Activated CD4-positive, alpha-beta T cell treated with anti-CD3 and anti-CD28 coated beads for 1 hour (primary cell): ENCODE data around the gene CNOT8.
"Not testable (repeated sequence)": the region's sequence is repeated elsewhere in the genome, so short reads cannot be mapped to it uniquely, and the experiment has no call there.

ENCODE experiments used
- DNase-seq: peaks from one replicate; pipeline ENCODE4 v3.0.0-alpha.2; 2020

Gene CNOT8

DNA sequence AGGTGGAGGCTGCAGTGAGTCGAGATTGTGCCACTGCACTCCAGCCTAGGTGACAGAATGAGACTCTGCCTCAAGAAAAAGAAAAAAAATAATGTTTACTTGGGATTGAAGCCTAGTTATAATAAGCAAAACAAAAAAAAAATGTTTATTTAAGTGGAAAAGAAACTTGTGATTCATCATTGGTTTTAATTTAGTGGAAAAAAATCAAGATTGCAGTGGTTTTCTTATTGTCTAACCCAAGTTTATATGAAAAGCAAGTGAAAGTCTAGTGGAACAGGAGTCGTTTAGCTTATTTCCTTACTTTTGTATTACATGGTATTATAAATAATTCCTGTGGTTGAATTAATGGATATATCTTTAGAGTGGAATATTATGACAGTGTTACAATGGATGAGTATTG lies 8.4 kb downstream of the CNOT8 start:
- no peak for DNase-seq

DNA sequence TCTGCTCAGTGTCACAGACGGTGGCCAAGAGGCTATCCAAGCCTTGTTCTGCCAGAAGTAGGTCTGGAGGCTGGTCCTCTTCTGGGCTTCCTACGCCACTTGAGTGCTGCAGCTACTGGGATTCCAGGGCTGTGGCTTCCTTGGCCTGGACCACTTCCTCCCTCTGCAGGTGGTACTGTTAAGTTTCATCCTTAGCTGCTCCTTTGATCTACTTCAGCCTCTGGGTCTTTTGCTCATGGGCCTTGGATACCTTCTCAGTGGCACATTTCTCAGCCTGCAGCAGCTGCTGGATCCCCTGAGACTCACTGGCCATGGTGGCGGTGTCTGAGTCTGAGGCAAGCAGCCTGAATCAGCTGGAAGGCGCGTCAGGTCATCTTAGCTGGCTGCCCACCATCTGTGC lies 10.3 kb downstream of the CNOT8 start:
- DNase-seq: no peak

DNA sequence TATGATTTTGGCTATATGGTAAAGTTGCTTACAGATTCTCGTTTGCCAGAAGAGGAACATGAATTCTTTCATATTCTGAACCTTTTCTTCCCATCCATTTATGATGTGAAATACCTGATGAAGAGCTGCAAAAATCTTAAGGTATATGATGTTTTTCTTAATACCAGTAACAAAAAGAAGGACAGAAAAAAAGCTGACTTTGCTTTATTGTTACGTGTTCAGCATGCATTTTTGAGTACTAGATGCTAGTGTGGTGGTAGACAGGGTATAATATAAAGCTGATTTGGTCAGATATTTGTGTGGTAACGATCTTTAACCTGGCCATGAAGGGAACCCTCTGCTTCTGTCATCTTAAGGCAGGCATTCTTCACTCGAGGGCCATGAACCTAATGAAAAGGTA lies 13.3 kb downstream of the CNOT8 start:
- no peak for DNase-seq

DNA sequence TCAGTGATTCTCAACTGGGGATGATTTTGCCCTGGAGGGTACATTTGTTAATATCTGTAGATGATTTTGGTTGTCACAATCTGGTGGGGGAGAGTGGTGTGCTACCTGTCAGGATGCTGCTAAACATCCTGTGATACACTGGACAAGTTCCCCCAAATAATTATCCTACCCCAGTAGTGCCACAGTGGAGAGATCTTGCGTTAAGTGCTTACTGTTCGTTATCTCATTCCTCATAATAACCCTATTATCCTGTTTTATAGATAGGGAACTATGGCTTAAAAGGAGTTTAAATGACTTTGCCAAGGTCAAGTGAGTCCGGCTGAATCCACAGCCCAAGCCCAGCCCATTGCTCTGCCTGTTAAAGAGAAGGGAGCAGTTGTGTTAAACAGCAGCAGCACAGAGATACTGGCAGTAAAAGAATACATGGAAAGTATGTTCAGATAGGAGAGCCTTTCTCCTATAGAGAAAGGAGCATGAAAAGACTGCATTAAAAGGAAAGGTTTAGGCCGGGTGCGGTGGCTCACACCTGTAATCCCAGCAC lies 15.4 kb downstream of the CNOT8 start:
- no peak for DNase-seq

DNA sequence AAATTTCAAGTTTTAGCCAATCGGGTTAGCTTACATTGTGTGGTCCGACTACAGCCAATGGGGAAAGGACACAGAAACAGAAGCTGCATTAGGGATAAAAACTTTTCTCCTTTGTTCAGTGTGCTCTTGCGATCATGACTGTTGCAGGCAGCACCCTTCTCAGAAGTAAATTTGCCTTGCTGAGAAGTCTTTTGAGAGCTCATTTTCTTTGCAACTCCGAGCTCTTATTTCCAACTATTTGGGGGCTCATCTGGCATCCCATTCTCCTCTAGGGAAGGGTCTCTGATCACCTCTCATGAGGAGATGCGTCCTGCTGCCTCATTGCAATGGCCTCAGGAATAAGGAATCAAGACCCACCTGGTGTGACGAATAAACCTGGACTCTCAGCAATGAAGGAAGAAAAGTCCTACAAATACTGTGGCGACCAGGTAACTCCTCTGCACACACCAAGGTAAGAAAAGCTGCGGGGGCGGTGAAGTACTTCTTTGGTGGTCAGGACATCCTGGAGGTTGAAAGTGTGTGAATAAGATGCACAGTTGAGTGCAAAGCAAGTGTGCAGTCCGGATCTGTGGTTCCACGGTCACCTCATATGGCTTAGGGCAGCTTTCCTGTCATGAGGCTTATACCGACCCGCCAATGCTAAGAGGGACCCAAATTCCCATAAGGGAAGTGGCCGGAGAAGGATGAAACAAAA lies 20.4 kb downstream of the CNOT8 start:
- DNase-seq: no peak

DNA sequence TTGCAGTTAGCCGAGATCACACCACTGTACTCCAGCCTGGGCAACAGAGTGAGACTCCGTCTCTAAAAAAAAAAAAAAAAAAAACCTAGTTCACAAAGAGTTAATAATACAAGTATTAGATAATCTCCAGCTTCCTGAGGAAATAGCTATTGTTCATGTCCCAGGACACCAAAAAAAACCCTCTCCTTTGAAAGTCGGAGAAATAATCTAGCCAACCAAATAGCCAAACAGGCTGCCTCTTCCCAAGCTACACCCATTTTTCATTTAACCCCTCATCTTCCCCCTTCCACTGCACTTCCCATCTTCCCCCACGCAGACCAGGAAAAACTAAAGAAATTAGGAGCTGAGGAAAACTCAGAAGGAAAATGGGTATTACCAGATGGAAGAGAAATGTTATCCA lies 23.6 kb downstream of the CNOT8 start:
- no peak for DNase-seq

DNA sequence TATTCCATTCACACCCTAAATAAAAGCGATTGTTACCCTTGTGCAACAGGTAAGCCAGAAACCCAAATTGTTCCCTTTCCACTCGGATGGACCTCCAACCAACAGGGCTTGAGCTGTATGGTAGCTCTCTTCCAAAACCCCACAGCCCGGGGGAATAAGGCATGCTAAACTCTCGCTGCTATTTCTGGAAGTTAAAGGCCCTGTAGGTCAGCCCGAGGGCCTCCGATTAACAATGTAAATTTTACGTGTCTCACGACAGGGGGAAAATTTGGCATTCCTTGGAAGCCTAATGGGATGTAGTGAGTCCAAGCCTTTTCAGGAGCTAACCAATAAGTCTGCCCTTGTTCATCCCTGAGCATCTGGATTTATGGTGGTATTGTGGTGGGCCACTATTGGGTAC lies 26.0 kb downstream of the CNOT8 start:
- no peak for DNase-seq

DNA sequence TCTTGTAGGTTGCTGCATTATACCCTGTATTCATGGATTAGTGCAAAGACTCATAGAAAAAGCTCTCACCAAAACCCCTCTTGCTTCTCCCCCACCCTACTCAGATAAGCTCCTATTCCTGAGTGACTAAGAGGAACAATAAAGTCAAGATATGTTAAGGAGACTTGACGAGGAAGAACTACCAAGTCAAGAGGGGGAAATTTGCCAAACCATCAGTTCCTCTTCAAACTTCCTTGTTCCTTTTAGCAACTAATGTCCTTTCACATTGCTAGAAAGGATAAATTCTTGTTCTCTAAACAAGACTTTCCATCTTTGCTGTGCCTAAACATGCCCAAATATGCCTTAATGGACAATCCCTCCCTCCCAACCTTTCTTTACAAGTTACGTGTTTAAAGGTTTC lies 27.0 kb downstream of the CNOT8 start:
- DNase-seq: no peak

DNA sequence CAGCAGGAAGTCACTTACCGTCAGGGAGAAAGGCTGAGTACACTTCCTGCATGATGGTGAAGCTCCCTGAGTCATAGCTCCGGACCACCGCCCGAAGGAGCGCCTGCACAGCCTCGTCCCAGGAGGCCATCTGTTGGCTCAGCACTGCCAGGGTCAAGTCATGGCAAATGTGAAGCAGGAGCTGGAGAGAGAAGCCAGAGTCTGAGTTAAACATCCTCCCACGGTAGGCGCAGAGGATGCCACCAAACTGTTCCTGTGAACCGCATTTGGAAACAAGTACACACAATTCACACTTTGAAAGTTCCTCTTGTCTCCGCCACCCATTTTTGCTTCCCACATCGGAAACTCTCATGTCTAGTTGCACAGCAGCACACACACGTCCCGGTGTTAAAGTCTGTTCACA lies 33.9 kb downstream of the CNOT8 start:
- no peak for DNase-seq

DNA sequence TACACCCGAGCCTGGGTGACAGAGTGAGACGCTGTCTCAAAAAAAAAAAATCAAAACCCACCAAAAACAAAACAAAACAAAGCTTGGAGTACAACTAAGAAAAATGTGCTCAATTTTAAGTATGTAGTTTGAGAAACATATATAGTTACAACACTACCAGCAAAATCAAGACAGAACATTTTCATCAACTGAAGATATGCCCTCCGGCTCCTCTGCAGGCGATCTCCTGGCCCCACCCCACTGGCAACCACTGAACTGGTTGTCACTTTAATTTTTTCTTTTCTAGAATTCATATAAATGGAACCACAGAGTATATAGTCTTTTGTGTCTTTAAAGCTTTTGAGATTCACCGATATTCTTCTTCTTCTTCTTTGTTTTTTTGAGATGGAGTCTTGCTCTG lies 35.0 kb downstream of the CNOT8 start:
- DNase-seq: no peak

DNA sequence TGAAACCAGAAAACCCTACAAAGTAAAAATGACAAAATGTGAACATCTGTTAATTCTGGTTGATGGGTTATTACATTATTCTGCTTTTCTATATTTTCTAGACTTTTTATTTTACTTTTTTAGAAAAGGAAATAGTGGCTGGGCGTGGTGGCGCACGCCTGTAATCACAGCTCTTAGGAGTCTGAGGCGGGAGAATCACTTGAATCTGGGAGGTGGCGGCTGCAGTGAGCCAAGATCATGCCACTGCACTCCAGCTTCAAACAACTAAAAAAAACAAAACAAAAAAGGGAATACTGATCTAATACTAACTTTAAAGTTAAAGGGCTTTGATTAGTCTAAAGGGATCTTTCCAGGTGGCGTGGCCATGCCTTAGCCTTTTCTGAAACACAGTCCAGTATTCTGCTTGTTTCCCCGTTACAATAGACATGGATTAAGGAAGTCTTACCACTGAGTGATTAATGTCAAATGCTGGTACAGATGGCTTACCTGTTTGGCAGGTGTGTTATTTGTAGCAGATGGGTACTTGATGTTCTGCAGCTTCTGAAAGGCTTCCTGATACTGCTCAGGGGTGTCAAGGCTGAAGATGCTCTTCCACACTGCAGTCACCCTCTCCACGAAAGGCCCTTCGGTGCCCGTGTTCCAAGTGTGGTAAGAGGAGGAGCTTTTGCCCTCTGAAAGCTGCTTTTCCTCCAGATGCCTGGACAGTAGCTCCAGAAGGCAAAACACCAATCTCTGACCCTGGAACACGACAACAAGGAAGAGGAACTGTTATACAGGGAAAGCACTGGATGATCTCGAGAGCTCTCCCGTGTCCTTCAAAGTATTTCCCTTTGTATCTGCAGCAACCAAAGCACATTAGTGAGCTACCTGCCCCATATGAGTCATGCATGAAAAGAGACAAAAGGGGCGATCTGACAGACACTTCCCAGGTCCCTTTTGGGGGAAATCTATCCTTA lies 37.5 kb downstream of the CNOT8 start:
- no peak for DNase-seq

DNA sequence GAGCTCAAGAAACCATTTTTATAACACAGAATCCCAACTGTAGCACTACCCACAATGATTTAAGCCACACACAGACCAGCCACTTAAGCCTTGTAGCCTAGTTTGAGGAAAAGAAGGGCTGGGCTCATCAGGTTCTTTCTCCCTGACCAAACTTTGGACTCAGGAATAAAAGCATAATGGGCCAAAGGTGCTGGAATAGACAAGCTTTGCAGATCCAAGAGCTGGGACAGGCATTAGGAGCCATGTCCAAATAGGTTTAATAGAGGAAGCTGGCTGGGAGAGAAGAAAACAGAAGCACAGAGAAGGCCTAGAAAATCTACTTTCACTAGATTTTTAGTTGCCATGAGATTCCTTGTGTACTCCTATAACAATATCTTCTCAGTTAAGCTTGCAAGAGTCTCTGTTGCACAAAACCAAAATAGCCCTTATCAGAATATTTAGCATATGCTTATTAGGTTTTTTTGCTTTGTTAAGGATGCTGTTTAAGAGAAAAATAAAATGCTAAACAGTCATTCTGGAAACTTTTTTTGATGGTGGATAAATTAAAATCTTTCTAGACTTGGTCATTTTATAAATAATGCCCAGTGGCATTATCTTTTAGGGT lies 38.2 kb downstream of the CNOT8 start:
- DNase-seq: no peak

DNA sequence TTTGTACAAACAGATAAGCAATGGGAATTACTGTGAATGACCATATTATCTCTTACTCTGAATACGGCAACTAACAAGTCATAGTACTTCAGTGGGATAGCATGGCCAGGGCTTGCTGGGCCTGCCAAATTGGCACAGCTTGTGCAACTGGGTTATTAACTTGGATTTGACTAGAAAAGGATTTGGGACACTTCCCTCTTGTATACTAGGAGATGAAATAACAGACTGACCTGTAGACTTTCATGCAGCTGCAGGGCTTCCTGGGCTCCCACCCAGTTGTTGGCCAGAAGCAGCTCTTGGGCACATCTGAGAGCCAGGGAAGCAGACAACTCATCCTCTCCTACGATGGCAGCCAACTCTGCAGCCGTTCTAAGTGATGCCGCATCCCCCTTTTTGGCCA lies 39.8 kb downstream of the CNOT8 start:
- DNase-seq: no peak

DNA sequence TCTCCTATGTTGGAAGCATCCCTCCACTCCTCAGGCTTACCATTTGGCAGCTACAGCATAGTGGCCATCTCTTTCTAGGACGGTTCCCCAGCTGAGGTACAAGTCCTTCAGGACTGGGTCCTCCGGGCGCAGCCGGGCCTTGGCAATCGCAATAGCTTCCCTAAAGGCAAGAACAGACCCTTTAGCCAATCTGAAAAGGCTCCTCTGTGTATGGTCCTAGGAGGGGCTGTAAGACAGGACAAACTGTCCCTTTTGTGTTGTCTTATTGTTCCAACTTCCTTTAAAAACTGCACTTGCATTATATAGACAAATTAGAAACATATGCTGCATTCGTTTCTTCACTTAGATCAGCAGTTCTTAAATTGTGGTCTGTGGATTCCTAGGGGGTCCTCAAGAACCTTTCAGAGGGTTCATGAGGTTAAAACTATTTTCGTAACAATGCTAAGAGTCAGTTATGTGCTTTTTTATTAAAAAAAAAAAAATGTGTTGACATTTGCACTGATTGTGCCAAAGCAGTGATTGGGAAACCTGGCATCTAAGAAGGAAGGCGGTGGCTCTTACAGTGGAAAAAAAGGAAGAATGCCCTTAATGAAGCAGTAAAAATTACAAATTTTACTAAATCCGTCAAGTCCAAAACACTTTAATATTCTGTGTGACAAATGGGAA lies 40.9 kb downstream of the CNOT8 start:
- DNase-seq: no peak

DNA sequence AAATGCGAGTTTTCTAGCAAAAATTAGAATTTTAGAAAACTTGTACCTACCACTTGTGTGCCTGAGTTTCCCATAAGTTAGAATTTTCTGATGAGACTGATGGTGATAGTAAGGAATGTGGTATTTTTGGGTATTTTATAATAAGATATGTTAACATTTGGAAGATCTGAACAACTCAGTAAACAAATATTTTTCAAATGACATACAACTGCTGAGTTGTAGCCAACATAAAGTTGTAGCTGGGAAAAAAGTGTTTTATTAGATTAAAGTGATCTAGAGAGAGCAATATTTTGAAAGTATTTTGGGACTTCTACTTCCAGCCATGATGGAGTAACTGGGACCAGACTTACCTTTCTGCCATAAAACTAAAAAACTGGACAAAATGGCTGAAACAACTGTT lies 41.6 kb downstream of the CNOT8 start:
- DNase-seq: no peak

DNA sequence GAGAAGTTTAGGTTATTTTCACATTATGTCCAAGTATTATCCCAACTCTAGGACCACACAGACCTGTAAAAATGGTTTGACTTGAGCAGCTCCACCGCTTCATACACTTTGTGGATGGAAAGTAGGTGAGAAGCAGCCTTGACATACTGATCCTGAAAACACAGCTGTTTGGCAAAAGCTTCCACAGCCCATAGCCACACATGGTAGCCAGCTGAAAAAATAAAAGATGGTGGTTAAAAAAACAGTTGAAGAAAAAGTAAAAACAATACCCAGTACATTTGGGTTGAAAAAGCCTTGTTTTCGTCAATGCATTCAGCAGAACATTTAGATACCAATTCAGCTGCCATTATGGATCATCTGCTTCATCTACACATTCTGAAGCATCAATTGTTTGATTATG lies 42.8 kb downstream of the CNOT8 start:
- no peak for DNase-seq

DNA sequence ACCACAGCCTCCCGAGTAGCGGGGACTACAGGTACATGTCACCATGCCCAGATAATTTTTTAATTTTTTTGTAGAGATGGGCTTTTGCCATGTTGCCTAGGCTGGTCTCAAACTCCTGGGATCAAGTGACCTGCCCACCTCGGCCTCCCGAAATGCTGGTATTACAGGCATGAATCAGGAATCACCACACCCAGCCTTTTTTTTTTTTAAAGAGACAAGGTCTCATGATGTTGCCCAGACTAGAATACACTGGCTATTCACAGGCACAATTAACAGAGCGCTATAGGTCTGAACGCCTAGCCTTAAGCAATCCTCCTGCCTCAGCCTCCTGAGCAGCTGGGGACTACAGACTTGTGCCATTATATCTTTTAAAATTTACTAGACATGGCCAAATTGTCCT lies 43.5 kb downstream of the CNOT8 start:
- DNase-seq: no peak

DNA sequence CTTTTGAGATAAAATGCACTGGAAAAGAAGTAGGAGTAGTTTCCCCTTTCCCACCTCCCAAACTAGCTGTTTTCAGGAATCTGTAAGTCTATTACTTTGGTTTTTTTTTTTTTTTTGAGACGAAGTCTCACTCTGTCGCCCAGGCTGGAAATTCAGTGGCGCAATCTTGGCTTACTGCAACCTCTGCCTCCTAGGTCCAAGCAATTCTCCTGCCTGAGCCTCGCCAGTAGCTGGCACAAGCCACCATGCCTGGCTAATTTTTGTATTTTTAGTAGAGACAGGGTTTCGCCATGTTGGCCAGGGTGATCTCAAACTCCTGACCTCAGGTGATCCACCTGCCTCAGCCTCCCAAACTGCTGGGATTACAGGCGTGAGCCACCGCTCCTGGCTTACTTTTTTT lies 47.2 kb downstream of the CNOT8 start:
- not testable (repeated sequence) for DNase-seq

DNA sequence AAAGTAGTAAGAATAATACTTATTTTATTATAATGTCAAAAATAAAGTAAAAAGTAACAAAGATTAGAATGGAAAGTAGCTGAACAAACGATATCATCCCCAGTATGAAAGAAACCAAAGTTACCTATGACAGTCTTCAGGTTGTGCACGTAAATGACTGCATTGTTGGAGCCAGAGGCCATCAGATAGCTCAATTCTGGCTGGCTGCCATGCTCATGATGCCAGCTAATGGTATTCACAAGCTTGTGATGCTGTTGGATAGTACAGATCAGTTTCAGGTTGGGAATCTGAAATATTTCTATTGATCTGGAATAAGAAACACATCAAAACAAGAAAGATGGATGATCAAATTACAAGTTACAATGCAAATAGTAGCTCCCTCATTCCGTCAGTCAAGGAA lies 58.4 kb downstream of the CNOT8 start:
- DNase-seq: no peak

DNA sequence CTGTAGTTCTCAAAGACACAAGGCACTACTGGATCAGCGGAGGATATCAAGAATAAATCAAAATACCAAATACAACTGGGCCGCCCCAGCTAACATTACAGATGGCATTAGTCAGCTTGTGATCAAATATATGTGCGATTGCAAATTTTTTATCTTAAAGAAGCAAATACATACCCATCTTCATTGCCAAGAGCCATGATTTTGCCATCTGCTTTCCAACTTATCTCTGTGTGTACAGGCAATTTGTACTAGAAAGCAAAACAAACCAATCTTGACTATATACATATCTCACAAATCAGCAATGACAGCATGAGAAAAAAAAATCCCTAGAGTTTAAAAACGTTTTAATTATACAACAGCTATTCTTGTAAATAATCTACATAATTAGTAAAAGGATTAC lies 59.3 kb downstream of the CNOT8 start:
- DNase-seq: no peak

DNA sequence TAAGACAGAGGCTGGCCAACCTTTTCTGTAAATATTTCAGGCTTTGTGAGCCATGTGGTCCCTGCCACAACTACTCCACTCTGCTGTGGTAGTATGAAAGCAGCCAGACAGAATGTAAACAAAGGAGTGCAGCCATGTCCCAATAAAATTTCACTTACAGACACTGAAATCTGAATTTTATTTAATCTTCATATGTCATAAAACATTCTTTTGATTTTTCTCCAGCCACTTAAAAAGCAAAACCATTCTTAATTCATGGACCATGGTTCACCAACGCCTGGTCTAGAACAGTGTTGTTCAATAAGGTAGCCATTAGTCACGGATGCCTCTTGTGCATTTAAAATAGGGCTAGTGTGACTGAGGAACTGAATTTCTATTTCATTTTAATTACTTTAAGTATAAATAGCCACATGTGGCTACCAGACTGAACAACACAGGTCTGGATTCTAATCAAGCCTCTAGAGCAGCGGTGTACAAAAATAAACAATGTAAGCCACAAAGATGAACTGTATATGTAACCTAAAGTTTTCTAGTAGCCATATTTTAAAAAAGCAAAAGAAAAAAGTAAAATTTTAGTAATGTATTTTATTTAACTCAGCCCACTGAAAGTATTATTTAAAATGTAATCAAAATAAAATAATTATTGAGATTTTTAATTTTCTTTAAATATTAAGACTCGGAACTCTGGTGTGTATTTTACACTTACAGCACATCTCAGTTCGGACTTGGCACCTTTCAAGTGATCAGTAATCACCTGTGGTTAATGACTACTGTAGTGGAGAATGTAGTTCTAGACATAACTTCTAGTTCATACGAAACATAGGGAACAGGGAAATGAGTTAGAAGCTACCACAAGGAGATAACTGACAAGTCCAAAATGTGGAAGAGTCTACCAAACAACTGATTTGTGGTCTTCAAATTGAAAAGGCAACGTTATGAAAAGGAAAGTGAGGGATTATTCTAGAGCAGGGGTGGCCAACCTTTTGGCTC lies 65.3 kb downstream of the CNOT8 start:
- no peak for DNase-seq
